Testis (tissue), 2 donors: ENCODE data around the gene FOXC1.

Source experiments
- CTCF ChIP-seq, 3 experiments: fragments of 450-650 bp in 2 of 3; fragments of 200-600 bp in 1 of 3; sonication (generic) in 1 of 3; IDR thresholded peaks; one replicate each; pipeline ENCODE4 v1.5.1; 2016 to 2019; ENCODE audit warnings: antibody characterized with exemption in 3 of 3, mild to moderate bottlenecking in 2 of 3, moderate library complexity in 1 of 3
- POLR2A ChIP-seq: fragments of 450-650 bp; IDR thresholded peaks from one replicate; pipeline ENCODE4 v1.6.1; 2017; ENCODE audit warnings: antibody characterized with exemption, mild to moderate bottlenecking, moderate library complexity

- TF ChIP-seq CTCF (IDR thresholded peaks at IDR 0.05) (no peak), POLR2A (no peak)
These were observed 29.7 kb downstream of the FOXC1 start for GRCh38 chr6:1639430-1639829.
